SK-N-SH treated with all-trans-retinoic acid at 6 μM for 48 hours (cell line): Measurements from ENCODE around the gene CCDC178.

Experiments used
- ATAC-seq: fragments of 200-7000 bp; cut with Tn5 transposase; 3 replicates; pipeline ENCODE4 v1.9.1; 2020; ENCODE audit warnings: mild to moderate bottlenecking, moderate library complexity
- ARNTL ChIP-seq: fragments of 450-650 bp; formaldehyde crosslinking; IDR thresholded peaks from 2 replicates; pipeline ENCODE4 v1.5.0; 2020; ENCODE audit warnings: low read depth, mild to moderate bottlenecking, moderate library complexity, borderline replicate concordance
- BACH2 ChIP-seq: fragments of 250-450 bp; sonication (Bioruptor Pico); IDR thresholded peaks from 2 replicates; pipeline ENCODE4 v1.9.0; 2021; ENCODE audit warnings: mild to moderate bottlenecking, borderline replicate concordance
- CREB5 ChIP-seq: fragments of 250-450 bp; sonication (Bioruptor Pico); IDR thresholded peaks from 2 replicates; pipeline ENCODE4 v1.5.1; 2020; ENCODE audit warnings: low read depth, mild to moderate bottlenecking, moderate library complexity
- CSDC2 ChIP-seq: fragments of 250-450 bp; sonication (Bioruptor Pico); IDR thresholded peaks from 2 replicates; pipeline ENCODE4 v1.5.0; 2020; ENCODE audit warnings: mild to moderate bottlenecking, moderate library complexity
- GLIS3 ChIP-seq: fragments of 250-450 bp; sonication (Bioruptor Pico); IDR thresholded peaks from 2 replicates; pipeline ENCODE4 v1.5.0; 2020; ENCODE audit warnings: mild to moderate bottlenecking, moderate library complexity
- OSR1 ChIP-seq: fragments of 250-450 bp; sonication (Bioruptor Pico); IDR thresholded peaks from 2 replicates; pipeline ENCODE4 v1.8.0; 2022; ENCODE audit warnings: moderate library complexity, mild to moderate bottlenecking, inconsistent platforms
- PPARA ChIP-seq: fragments of 250-450 bp; sonication (Bioruptor Pico); IDR thresholded peaks from 2 replicates; pipeline ENCODE4 v1.5.0; 2020; ENCODE audit warnings: mild to moderate bottlenecking, borderline replicate concordance
- RARB ChIP-seq: fragments of 250-450 bp; sonication (Bioruptor Pico); IDR thresholded peaks from 2 replicates; pipeline ENCODE4 v1.8.0; 2021; ENCODE audit warnings: mild to moderate bottlenecking, moderate library complexity
- SNAI2 ChIP-seq: fragments of 250-450 bp; sonication (Bioruptor Pico); IDR thresholded peaks from 2 replicates; pipeline ENCODE4 v1.5.0; 2020; ENCODE audit warnings: mild to moderate bottlenecking, moderate library complexity
- TCF4 ChIP-seq: fragments of 250-450 bp; sonication (Bioruptor Pico); IDR thresholded peaks from 2 replicates; pipeline ENCODE4 v1.8.0; 2021; ENCODE audit warnings: mild to moderate bottlenecking, moderate library complexity, borderline replicate concordance
- TOX ChIP-seq: fragments of 250-450 bp; sonication (Bioruptor Pico); IDR thresholded peaks from 2 replicates; pipeline ENCODE4 v1.8.0; 2021; ENCODE audit warnings: mild to moderate bottlenecking, moderate library complexity, borderline replicate concordance
- TSHZ2 ChIP-seq: fragments of 250-450 bp; sonication (Bioruptor Pico); IDR thresholded peaks from 2 replicates; pipeline ENCODE4 v1.5.0; 2020; ENCODE audit warnings: mild to moderate bottlenecking, moderate library complexity
- ZC3H10 ChIP-seq: fragments of 250-450 bp; sonication (Bioruptor Pico); IDR thresholded peaks from 2 replicates; pipeline ENCODE4 v1.5.1; 2021; ENCODE audit warnings: mild to moderate bottlenecking, moderate library complexity
- ZFP3 ChIP-seq: fragments of 250-450 bp; sonication (Bioruptor Pico); IDR thresholded peaks from 2 replicates; pipeline ENCODE4 v1.5.0; 2020; ENCODE audit warnings: mild to moderate bottlenecking, moderate library complexity
- ZFP30 ChIP-seq: fragments of 450-650 bp; formaldehyde crosslinking; IDR thresholded peaks from 2 replicates; pipeline ENCODE4 v1.5.0; 2022; ENCODE audit warnings: mild to moderate bottlenecking, moderate library complexity
- ZNF565 ChIP-seq: fragments of 450-650 bp; formaldehyde crosslinking; conservative IDR thresholded peaks from 2 replicates; pipeline ENCODE4 v1.5.0; 2020; ENCODE audit warnings: low read depth, mild to moderate bottlenecking, moderate library complexity
- ZNF70 ChIP-seq: fragments of 450-650 bp; formaldehyde crosslinking; IDR thresholded peaks from 2 replicates; pipeline ENCODE4 v1.5.0; 2020; ENCODE audit warnings: mild to moderate bottlenecking, moderate library complexity
- ZNF8 ChIP-seq: fragments of 450-650 bp; formaldehyde crosslinking; IDR thresholded peaks from 2 replicates; pipeline ENCODE4 v1.5.0; 2020; ENCODE audit warnings: mild to moderate bottlenecking, moderate library complexity
- TF ChIP-seq, protein P1 (sequence below): fragments of 250-450 bp; sonication (Bioruptor Pico); IDR thresholded peaks from 2 replicates; pipeline ENCODE4 v1.5.1; 2021; ENCODE audit warnings: mild to moderate bottlenecking, moderate library complexity
- TF ChIP-seq, protein P2 (sequence below): fragments of 250-450 bp; sonication (Bioruptor Pico); IDR thresholded peaks from 2 replicates; pipeline ENCODE4 v1.8.0; 2021; ENCODE audit warnings: low read depth, mild to moderate bottlenecking, moderate library complexity, borderline replicate concordance
- TF ChIP-seq, protein P3 (sequence below): fragments of 250-450 bp; sonication (Bioruptor Pico); IDR thresholded peaks from 2 replicates; pipeline ENCODE4 v1.8.0; 2020; ENCODE audit warnings: mild to moderate bottlenecking, moderate library complexity, borderline replicate concordance

Gene CCDC178

GRCh38 chr18:32998285-32998684 is 442.2 kb downstream of the CCDC178 start:
- TF ChIP-seq ZFP3 (CRISPR knock-in tag), result no peak
- no peak for TF ChIP-seq ZNF8 (CRISPR knock-in tag)
- TF ChIP-seq GLIS3, result no peak
- TF ChIP-seq ZFP30, result no peak
- TF ChIP-seq CSDC2 (CRISPR knock-in tag), result no peak
- no peak for TF ChIP-seq ZNF565 (CRISPR knock-in tag)
- no peak for TF ChIP-seq CREB5 (CRISPR knock-in tag)
- no peak for TF ChIP-seq BACH2 (CRISPR knock-in tag)
- TF ChIP-seq ZNF70 (CRISPR knock-in tag), result no peak

GRCh38 chr18:32983721-32984120 is 456.8 kb downstream of the CCDC178 start:
- ATAC-seq, result no peak
- TF ChIP-seq TOX (CRISPR knock-in tag) (no peak), ZFP30 (no peak), RARB (CRISPR knock-in tag) (no peak), CSDC2 (CRISPR knock-in tag) (no peak), ZNF8 (CRISPR knock-in tag) (no peak), OSR1 (CRISPR knock-in tag) (no peak), BACH2 (CRISPR knock-in tag) (no peak), ZC3H10 (CRISPR knock-in tag) (no peak), SNAI2 (no peak)
- TF ChIP-seq, protein P1, sequence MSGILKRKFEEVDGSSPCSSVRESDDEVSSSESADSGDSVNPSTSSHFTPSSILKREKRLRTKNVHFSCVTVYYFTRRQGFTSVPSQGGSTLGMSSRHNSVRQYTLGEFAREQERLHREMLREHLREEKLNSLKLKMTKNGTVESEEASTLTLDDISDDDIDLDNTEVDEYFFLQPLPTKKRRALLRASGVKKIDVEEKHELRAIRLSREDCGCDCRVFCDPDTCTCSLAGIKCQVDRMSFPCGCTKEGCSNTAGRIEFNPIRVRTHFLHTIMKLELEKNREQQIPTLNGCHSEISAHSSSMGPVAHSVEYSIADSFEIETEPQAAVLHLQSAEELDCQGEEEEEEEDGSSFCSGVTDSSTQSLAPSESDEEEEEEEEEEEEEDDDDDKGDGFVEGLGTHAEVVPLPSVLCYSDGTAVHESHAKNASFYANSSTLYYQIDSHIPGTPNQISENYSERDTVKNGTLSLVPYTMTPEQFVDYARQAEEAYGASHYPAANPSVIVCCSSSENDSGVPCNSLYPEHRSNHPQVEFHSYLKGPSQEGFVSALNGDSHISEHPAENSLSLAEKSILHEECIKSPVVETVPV (CRISPR knock-in tag), result no peak
- TF ChIP-seq, protein P2, sequence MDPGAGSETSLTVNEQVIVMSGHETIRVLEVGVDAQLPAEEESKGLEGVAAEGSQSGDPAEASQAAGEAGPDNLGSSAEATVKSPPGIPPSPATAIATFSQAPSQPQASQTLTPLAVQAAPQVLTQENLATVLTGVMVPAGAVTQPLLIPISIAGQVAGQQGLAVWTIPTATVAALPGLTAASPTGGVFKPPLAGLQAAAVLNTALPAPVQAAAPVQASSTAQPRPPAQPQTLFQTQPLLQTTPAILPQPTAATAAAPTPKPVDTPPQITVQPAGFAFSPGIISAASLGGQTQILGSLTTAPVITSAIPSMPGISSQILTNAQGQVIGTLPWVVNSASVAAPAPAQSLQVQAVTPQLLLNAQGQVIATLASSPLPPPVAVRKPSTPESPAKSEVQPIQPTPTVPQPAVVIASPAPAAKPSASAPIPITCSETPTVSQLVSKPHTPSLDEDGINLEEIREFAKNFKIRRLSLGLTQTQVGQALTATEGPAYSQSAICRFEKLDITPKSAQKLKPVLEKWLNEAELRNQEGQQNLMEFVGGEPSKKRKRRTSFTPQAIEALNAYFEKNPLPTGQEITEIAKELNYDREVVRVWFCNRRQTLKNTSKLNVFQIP (CRISPR knock-in tag), result no peak
- TF ChIP-seq, all 23 proteins: peak for 0

More at GRCh38 chr18:32998285-32998684, 442.2 kb downstream of the CCDC178 start:
- no peak for ATAC-seq

DNA sequence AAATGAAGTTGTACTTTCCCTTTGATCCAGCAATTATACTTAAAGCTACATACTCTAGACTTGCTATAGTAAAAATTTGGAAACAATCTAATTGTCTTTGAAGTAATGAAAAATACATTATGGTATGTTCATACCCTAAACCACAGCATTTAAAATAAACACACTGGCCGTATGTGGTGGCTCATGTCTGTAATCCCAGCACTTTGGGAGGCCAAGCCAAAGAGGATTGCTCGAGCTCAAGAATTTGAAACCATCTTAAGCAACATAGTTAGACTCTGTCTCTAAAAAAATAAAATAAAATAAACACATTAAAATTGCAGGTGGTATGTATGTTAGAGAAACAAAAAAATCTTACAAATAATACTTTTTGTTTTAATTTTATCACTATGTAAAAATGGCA is 459.6 kb downstream of the CCDC178 start:
- ATAC-seq, result no peak
- no peak for TF ChIP-seq GLIS3
- no peak for TF ChIP-seq ZC3H10 (CRISPR knock-in tag)
- no peak for TF ChIP-seq ZNF70 (CRISPR knock-in tag)
- no peak for TF ChIP-seq PPARA (CRISPR knock-in tag)
- TF ChIP-seq RARB (CRISPR knock-in tag), result no peak
- TF ChIP-seq, protein P3, sequence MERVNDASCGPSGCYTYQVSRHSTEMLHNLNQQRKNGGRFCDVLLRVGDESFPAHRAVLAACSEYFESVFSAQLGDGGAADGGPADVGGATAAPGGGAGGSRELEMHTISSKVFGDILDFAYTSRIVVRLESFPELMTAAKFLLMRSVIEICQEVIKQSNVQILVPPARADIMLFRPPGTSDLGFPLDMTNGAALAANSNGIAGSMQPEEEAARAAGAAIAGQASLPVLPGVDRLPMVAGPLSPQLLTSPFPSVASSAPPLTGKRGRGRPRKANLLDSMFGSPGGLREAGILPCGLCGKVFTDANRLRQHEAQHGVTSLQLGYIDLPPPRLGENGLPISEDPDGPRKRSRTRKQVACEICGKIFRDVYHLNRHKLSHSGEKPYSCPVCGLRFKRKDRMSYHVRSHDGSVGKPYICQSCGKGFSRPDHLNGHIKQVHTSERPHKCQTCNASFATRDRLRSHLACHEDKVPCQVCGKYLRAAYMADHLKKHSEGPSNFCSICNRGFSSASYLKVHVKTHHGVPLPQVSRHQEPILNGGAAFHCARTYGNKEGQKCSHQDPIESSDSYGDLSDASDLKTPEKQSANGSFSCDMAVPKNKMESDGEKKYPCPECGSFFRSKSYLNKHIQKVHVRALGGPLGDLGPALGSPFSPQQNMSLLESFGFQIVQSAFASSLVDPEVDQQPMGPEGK (CRISPR knock-in tag), result no peak
- no peak for TF ChIP-seq TOX (CRISPR knock-in tag)
- no peak for TF ChIP-seq TSHZ2 (CRISPR knock-in tag)
- TF ChIP-seq ARNTL (CRISPR knock-in tag), result no peak
- no peak for TF ChIP-seq BACH2 (CRISPR knock-in tag)
- TF ChIP-seq CREB5 (CRISPR knock-in tag), result no peak
- TF ChIP-seq ZFP3 (CRISPR knock-in tag), result no peak
- TF ChIP-seq, protein P2 (CRISPR knock-in tag), result no peak
- TF ChIP-seq CSDC2 (CRISPR knock-in tag), result no peak
- TF ChIP-seq, protein P1 (CRISPR knock-in tag), result no peak
- TF ChIP-seq TCF4 (CRISPR knock-in tag), result no peak
